ENCODE results near the gene SMIM29.
"Not testable (repeated sequence)": the region's sequence is repeated elsewhere in the genome, so short reads cannot be mapped to it uniquely, and the experiment has no call there.

SMIM29 gene

DNA sequence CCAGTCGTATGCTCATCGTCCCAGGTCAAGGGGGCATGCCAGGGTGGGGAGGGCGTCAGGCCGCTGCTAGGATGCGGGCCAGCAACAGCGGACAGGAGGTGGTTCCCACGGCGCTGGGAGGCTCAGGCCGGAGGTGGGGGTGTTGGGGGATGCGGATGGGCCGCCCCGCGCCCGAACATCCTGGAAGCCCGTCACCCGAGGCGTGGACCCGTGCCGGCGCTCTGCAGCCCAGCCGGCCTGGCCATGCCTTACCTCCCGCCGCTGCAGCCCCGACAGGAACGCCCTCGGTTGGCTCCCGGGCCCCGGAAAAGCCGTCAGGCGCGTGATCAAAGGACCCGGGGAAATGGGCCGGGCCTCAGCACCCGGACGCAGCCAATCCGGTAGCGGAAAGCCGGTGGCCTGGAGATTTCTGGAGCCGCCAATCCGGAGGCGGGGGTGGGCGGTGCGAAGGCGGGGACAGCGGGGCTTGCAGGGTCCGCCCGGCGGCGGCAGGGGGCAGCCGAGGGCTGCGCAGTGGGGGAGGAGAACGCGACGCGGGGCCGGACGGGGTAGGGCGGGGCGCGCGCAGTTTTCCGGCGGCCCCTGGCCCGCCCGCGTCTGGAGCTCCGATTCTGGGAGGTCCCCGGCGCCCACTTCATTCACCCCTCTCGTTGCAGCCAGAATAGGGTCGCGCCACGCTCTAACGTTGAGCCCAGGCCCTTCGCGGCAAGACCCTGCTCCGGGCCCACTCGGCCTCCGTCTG lies at the start of gene SMIM29:
Gene SMIM29, minus strand, starts transcription at position 280 of the 742 bp plus-strand sequence. CDS start 1,215 bp downstream, outside the sequence.
- peak; percentile 90 to 96 for DNase-seq (ENCODE audit: extremely low read depth in 1 of 2, low read depth in 1 of 2)

GRCh38 chr6:34295721-34296120 lies 46.9 kb upstream of the SMIM29 start:
- DNase-seq (ENCODE audit: extremely low read depth in 1 of 2, low read depth in 1 of 2) = no peak

- no peak for DNase-seq (ENCODE audit: extremely low read depth in 1 of 2, low read depth in 1 of 2)
Observed at GRCh38 chr6:34292954-34293353, 44.1 kb upstream of the SMIM29 start.

DNA sequence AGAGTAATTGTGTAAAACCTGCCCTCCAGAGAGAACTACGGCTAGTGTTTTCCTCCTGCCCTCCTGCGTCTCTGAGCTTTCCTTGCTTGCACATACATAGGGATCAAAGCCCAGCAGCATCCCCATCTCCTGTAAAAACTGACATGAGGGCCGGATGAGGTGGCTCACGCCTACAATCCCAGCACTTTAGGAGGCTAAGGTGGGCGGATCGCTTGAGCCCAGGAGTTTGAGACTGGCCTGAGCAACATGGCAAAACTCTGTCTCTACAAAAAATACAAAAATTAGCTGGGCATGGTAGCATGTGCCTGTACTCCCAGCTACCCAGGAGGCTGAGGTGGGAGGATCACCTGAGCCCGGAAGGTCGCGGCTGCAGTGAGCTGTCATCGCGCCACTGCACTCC lies 40.3 kb upstream of the SMIM29 start:
- DNase-seq (ENCODE audit: extremely low read depth in 1 of 2, low read depth in 1 of 2) = no peak

- DNase-seq (ENCODE audit: extremely low read depth in 1 of 2, low read depth in 1 of 2) = no peak
Observed at GRCh38 chr6:34288581-34288980, 39.8 kb upstream of the SMIM29 start.

GRCh38 chr6:34285448-34286164 lies 36.8 kb upstream of the SMIM29 start:
- no peak for DNase-seq (ENCODE audit: extremely low read depth in 1 of 2, low read depth in 1 of 2)

DNA sequence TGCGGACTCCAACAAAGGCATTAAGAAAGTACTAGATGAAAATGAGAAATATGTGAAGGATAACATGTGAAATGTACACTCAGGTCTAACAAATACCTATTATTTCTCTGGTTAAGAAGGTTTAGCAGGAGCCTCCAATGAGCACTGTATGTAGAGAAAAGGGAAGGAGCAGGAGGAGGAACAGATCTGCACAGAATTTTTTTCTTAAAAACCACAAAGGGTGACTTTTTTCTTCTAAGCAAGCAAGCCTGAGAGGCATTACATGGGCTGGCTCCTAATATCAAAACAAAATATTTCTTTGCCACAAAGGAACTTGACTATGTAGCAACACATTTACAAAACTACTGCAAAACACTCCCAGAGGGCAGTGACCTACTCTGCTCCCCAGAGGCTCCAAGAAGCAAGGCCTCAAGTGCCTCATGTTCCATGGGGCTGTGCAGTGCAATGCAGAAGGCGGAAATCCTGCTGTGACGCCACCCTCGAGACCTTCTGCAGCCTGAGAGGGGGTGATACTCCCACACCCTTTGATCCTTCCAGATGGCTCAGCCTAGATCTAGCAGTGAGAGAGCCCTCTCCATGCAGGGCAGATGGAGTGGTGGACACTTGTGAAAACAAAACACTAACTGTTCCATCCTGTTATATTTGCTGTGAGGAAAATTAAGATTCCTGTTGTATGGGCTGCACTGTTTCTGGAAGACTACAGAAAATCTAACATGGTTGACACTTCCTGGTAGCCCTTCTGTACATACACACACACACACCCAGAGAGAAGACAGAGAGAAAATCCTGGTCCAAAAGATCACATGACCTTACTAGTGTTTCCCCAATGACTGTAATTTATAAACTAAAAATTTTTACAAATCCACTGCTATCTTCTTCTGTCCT lies 36.0 kb upstream of the SMIM29 start:
- no peak for DNase-seq (ENCODE audit: extremely low read depth in 1 of 2, low read depth in 1 of 2)

DNA sequence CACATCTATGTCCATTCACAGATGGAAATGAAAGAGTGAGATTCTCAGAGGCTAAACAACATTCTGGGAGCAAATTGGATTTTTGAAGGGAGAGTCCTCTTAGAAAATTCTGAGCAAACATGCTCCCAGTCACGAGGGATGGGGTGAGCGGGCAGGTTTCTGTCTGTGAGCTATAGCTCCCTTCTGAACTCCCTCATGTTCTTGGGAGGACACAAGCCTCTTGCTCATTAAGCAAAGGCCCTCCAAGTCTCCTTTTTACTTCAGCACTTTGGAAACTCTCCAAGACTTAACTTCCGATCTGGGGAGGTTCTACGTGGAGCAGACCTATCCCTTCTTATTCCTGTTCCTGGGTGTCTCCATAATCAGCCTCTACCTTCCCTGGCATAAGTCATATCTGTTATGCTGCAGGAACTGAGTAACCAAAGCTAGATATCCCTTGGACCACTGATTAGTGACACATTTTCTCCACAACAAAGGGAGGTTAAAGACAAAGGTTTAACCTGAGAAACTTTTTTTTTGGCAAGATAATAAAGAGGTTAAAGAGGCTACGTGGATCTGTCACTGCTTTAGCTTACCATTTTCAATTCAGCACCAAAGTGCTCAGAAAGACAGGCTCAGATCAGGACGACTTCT lies 33.0 kb upstream of the SMIM29 start:
- DNase-seq (ENCODE audit: extremely low read depth in 1 of 2, low read depth in 1 of 2) = no peak

DNA sequence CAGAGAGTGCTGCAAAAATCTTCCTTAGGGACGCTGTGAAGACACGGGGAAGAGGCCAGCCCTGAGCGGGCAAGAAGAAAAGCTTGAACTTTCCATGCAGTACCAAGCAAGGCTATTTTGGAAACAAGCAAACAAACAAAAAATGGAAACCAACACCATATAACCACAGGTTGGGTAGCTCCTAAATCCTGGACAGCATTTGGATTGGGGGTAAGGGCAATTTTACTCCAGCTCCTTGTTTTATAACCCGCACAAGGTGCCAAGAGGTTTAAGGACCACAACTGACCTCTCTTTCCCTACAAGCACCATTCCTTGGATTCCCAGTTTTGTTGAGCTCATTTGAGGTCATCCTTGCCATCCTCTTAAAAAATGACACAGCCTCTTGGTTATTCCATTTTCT lies 31.4 kb upstream of the SMIM29 start:
- DNase-seq (ENCODE audit: extremely low read depth in 1 of 2, low read depth in 1 of 2) = no peak

GRCh38 chr6:34278833-34279232 lies 30.0 kb upstream of the SMIM29 start:
- DNase-seq (ENCODE audit: extremely low read depth in 1 of 2, low read depth in 1 of 2) = no peak

GRCh38 chr6:34277763-34278112 lies 28.9 kb upstream of the SMIM29 start:
- no peak for DNase-seq (ENCODE audit: extremely low read depth in 1 of 2, low read depth in 1 of 2)

DNA sequence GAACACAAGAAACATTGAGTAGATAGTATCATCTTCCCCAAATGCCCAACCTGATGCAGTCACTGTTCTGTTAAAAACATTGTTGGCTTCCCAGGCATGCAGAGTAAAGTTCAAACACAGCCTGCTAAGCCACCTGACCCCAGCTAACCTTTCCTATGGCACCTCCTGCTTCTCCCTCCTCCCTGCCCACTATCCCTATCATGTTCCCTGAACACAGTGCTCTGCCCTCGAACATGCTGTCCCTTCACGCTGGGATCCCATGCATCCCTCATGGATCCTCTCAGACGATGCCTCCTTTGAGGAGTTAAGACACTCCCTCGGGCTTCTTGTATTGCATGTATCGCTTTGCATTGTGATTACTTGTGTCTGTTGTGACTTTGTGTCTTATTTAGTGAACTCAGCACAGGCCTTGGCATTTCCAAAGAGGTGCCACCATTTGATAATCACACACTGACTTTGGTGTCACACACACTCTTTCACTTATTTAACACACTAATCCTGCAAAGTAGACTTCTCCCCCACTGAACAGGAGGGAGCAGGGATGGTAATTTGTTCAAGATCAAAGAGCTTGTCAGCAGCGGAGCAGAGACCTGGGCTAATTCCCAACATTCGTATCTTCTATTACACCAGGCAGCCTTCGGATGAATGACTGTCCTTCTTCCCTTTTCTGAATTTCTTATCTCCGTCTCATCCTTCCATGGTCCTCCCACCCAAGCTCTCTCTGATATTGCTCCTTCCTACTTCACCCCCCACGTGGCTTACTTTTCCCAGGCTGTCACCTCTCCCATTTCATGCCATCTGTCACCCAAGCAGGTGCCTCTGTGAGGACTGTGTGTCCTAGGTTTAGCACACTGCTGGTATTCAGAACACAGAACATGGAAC lies 28.3 kb upstream of the SMIM29 start:
- DNase-seq (ENCODE audit: extremely low read depth in 1 of 2, low read depth in 1 of 2) = no peak

- no peak for DNase-seq (ENCODE audit: extremely low read depth in 1 of 2, low read depth in 1 of 2)
Observed at GRCh38 chr6:34276191-34276590, 27.4 kb upstream of the SMIM29 start.

DNA sequence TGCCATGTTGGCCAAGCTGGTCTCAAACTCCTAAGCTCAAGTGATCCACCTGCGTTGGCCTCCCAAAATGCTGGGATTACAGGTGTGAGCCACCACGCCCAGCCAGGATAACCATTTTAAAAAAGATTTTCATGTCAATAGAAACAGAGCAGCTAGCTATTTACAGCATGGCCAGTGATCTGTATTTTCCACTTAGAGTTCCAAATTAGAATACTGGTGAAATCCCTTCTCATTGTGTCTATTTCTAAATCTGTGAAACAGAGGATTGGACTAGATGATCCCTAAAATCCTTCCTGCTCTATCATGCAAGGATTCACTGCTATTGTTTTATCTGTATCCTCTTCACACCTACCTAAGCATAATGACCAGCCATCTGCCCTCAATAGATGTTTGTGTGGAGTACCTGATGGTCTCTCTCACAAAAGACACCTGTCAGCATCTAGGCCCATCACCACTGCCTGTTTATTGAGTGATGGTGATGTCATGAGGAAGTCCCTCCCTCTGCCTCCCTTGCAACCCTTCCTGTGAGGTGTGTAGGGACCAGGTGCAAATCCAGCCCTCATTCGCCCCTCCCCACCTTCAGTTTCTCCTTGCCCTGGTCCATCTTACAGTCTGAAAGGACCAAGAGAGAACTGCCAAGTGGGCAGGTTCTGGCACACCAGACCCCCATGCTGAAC lies 26.5 kb upstream of the SMIM29 start:
- no peak for DNase-seq (ENCODE audit: extremely low read depth in 1 of 2, low read depth in 1 of 2)

DNA sequence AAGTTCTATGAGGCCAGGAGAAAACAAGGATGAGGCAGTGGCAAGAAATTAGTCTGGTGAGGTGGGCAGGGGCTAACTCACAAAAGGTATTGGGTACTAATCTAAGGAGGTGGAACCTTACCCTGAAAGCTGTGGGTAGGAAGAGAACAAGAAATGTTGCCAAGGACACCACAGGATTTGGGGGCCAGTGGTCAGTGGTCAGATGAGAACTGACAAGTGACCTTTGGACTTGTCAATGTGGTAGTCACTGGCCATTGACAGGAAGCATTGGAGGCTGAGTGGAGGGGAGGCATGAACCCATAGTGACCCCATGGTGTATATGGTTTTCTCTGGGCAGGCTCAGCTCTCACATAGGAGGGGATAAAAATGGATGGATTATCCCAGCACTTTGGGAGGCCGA lies 25.3 kb upstream of the SMIM29 start:
- no peak for DNase-seq (ENCODE audit: extremely low read depth in 1 of 2, low read depth in 1 of 2)

DNA sequence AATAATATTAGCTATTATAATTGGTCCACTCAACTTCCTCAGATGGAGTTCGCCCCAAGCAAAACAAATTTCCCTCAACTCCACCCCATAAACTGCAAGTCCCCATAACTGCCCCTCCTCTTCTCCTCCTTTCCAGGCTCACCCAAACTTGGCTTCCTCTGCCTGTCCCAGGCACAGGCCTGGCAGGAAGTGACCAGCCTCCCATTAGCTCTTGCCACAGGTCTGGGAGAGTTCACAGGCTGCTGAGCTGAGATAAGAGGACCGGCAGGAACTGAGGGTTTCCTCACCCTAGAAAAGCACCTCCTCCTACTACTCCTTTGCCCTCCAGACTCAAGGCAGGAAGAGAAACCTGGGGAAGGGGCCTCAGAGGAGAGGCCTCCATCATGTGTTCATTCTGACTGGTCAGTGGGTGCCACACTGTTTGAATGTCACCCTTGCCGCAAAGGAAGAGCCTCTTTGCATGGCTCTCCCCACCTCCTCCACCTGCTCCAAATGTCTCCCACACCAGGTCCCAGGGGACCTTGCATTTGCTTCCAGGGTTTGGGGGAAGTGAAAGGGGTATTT lies 24.5 kb upstream of the SMIM29 start:
- DNase-seq (ENCODE audit: extremely low read depth in 1 of 2, low read depth in 1 of 2) = no peak

GRCh38 chr6:34272013-34272926 lies 23.5 kb upstream of the SMIM29 start:
- no peak for DNase-seq (ENCODE audit: extremely low read depth in 1 of 2, low read depth in 1 of 2)

GRCh38 chr6:34269658-34270341 lies 21.0 kb upstream of the SMIM29 start:
- not testable (repeated sequence) for DNase-seq (ENCODE audit: extremely low read depth in 1 of 2, low read depth in 1 of 2)

All from activated CD8-positive, alpha-beta memory T cell treated with anti-CD3 and anti-CD28 coated beads for 1 hour (primary cell).